MCF 10A (cell line): Measurements from ENCODE around the gene DCN. TPM values are rescaled to one million over a fixed set of nuclear protein-coding genes. Genes with fewer than 3 reads are reported as not detected.

Source experiments
- BruUV-seq: library from RNA; stranded (reverse); fragments of 400-500 nt; replicated peaks from 2 replicates; lab custom pipeline; 2021; lab: Mats Ljungman, UMichigan
- CTCF ChIA-PET: fragments of 300-600 bp; sonication (Branson Sonifier 250); formaldehyde crosslinking; extraction: SDS; loops from one replicate; lab custom pipeline; 2021; ENCODE audit warnings: antibody characterized with exemption, inconsistent platforms; lab: Yijun Ruan, JAX
- POLR2A ChIA-PET: fragments of 300-600, 350-650 bp; sonication (Branson Sonifier 250); formaldehyde crosslinking; extraction: SDS; loops from one replicate; lab custom pipeline; 2020; ENCODE audit warnings: antibody characterized with exemption, inconsistent platforms; lab: Yijun Ruan, JAX
- DNase-seq: peaks from one replicate; pipeline ENCODE4 v3.0.0-alpha.2; 2018; ENCODE audit not compliant: unreplicated experiment
- H3K27ac Mint-ChIP-seq: one replicate; pipeline ENCODE4 v1.8.0; 2022; ENCODE audit warnings: mild to moderate bottlenecking, low read depth, mixed read lengths; ENCODE audit not compliant: unreplicated experiment
- H3K27me3 Mint-ChIP-seq: one replicate; pipeline ENCODE4 v1.8.0; 2022; ENCODE audit warnings: mixed read lengths; ENCODE audit not compliant: insufficient read depth, unreplicated experiment
- H3K36me3 Mint-ChIP-seq: one replicate; pipeline ENCODE4 v1.8.0; 2022; ENCODE audit warnings: mild to moderate bottlenecking, moderate library complexity, mixed read lengths; ENCODE audit not compliant: insufficient read depth, unreplicated experiment
- H3K4me1 Mint-ChIP-seq: one replicate; pipeline ENCODE4 v1.8.0; 2022; ENCODE audit warnings: mixed read lengths; ENCODE audit not compliant: insufficient read depth, unreplicated experiment
- H3K4me3 Mint-ChIP-seq: one replicate; pipeline ENCODE4 v1.8.0; 2022; ENCODE audit warnings: mild to moderate bottlenecking, moderate library complexity, mixed read lengths; ENCODE audit not compliant: unreplicated experiment
- H3K9me3 Mint-ChIP-seq: one replicate; pipeline ENCODE4 v1.8.0; 2022; ENCODE audit warnings: mixed read lengths; ENCODE audit not compliant: unreplicated experiment
- CTCF ChIP-seq: fragments of 200-600 bp; IDR thresholded peaks from one replicate; pipeline ENCODE4 v1.8.0; 2022; ENCODE audit warnings: antibody characterized with exemption, mild to moderate bottlenecking; ENCODE audit not compliant: unreplicated experiment
- intact Hi-C: fragments of 100-400 bp; cut with micrococcal nuclease; formaldehyde crosslinking; loops from 2 replicates; pipeline ENCODE4 v1.14.1; 2022
- total RNA-seq: library from RNA; stranded (reverse); gene quantifications from 2 replicates; pipeline ENCODE4 v1.2.3, GENCODE V29; 2022

DCN gene
- total RNA-seq, 1 experiment from 2014 or later = 46.5 TPM

- BruUV-seq = no TSS peak
- no peaks in the 10 kb centered on the region for H3K4me1 Mint-ChIP-seq
- TF ChIP-seq CTCF = no peak
- H3K9me3 Mint-ChIP-seq = no peaks in the 10 kb centered on the region
- no peak overlapping the region for H3K27ac Mint-ChIP-seq
- peaks cover 24% of the 10 kb centered on the region for H3K27me3 Mint-ChIP-seq
- no peak overlapping the region for H3K4me3 Mint-ChIP-seq
- ChIA-PET CTCF (no interaction called here), POLR2A (no interaction called here)
- intact Hi-C loops = no loop called here
- no peaks in the 10 kb centered on the region for H3K36me3 Mint-ChIP-seq
- DNase-seq = no peak
Measured at GRCh38 chr12:91120781-91121180, 61.8 kb downstream of the DCN start.

- BruUV-seq = no TSS peak
- H3K27ac Mint-ChIP-seq = no peak overlapping the region
- no peak overlapping the region for H3K4me3 Mint-ChIP-seq
- ChIA-PET CTCF (interaction anchor here (0.5 to 2.1 kb wide), 2 partner anchors 10 to 141 kb away, joined by 3 to 9 read pairs; no protein-coding TSS in a partner anchor), POLR2A (interaction anchor here (0.6 to 1.4 kb wide), 4 partner anchors 10 to 18 kb away, joined by 3 to 5 read pairs (median 4); no protein-coding TSS in a partner anchor)
- H3K36me3 Mint-ChIP-seq = no peaks in the 10 kb centered on the region
- no peaks in the 10 kb centered on the region for H3K4me1 Mint-ChIP-seq
- no peaks in the 10 kb centered on the region for H3K9me3 Mint-ChIP-seq
- peaks cover 36% of the 10 kb centered on the region for H3K27me3 Mint-ChIP-seq
- intact Hi-C loops = no loop called here
- no peak for DNase-seq
- TF ChIP-seq CTCF = no peak
Measured at GRCh38 chr12:91119089-91119488, 63.5 kb downstream of the DCN start.

- Mint-ChIP-seq H3K9me3 (no peaks in the 10 kb centered on the region), H3K27me3 (peaks cover 62% of the 10 kb centered on the region), H3K4me1 (no peaks in the 10 kb centered on the region), H3K4me3 (no peak overlapping the region), H3K27ac (no peak overlapping the region), H3K36me3 (no peaks in the 10 kb centered on the region)
- no peak for DNase-seq
- intact Hi-C loops = no loop called here
- CTCF ChIA-PET = interaction anchor here (1.4 kb wide), 1 partner anchor 135 kb away, joined by 4 read pairs; no protein-coding TSS in a partner anchor
- TF ChIP-seq CTCF = no peak
- POLR2A ChIA-PET = no interaction called here
- no TSS peak for BruUV-seq
Measured at GRCh38 chr12:91113621-91114020, 69.0 kb downstream of the DCN start.

- Mint-ChIP-seq H3K36me3 (no peaks in the 10 kb centered on the region), H3K27me3 (peaks cover 82% of the 10 kb centered on the region), H3K9me3 (no peaks in the 10 kb centered on the region), H3K4me1 (no peaks in the 10 kb centered on the region), H3K27ac (no peak within 1 kb of the TSS), H3K4me3 (no peak within 1 kb of the TSS)
- ChIA-PET CTCF (interaction anchor here (0.6 to 5.0 kb wide), 5 partner anchors 28 to 244 kb away, joined by 3 to 75 read pairs (median 3); no protein-coding TSS in a partner anchor), POLR2A (interaction anchor here (0.7 kb wide), 1 partner anchor 142 kb away, joined by 3 read pairs; no protein-coding TSS in a partner anchor)
- no peak for TF ChIP-seq CTCF
- no peak for DNase-seq
- no TSS peak for BruUV-seq
- intact Hi-C loops = no loop called here
Measured at GRCh38 chr12:91111366-91112325, 71.0 kb downstream of the DCN start, which contains the start of gene LUM. TSS of gene LUM (minus strand) at chr12:91111494. CDS start at chr12:91108979, 2,515 bp downstream.
